Nucleus accumbens (tissue), 56 donors: ENCODE results near the gene EPN1.

Source experiments
- DNase-seq, 56 donors: peaks; one replicate each; lab custom pipeline; 2025; lab: John Stamatoyannopoulos, UW

The EPN1 gene

DNA sequence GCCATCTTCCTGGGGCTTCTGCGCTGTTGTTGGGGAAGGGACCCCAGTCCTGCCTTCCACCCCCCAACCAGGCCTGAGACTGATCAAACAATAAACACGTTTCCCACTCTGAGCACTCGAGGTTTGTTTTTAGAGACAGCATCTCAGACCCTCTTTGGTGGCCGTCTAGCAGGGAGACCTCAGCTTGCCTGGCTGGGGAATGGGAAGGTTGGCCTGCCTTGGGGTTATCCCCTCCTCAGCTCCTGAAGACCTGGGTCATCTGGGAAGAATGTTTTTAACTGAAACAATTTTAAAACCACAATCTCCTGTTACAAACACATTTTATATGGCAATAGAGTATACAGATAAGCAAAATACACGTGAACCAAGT is 29.5 kb upstream of the EPN1 start:
- DNase-seq = no peak

DNA sequence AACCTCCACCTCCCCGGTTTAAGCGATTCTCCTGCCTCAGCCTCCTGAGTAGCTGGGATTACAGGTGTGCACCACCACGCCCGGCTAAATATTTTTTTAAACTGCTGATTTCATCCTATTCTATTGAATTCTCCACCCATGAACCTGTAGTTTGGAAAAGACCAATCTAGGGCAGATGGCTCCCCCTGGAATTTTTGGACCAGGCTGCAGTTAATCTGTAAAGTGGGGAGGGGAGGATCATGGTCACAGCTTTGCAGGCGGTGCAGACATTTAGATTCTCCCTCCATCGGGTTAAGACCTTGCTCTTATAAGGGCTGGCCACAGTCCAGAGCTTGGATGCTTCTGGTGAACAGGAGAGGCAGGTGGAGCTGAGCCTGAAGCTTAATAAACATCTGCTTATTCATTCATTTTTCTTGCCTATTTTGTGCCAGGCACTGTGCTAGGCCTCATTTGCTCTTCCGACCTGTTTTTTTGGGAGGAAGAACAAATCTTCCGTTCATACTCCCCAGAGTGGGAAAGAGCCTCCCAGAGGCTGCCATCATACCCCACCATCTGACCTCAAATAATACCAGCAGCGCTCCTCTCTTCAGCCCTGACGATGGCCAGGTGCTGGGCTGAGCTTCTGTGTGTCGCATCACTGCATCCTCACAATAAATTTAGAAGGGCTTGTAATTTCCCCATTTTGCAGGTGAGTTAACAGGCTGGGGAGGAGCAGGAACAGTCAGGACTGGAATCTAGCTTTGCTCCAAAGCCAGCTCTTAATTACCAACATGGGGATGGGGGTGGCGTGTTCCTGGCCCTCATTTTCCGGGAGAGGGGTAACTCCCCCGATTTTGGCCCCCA is 27.9 kb upstream of the EPN1 start:
- no peak for DNase-seq

DNA sequence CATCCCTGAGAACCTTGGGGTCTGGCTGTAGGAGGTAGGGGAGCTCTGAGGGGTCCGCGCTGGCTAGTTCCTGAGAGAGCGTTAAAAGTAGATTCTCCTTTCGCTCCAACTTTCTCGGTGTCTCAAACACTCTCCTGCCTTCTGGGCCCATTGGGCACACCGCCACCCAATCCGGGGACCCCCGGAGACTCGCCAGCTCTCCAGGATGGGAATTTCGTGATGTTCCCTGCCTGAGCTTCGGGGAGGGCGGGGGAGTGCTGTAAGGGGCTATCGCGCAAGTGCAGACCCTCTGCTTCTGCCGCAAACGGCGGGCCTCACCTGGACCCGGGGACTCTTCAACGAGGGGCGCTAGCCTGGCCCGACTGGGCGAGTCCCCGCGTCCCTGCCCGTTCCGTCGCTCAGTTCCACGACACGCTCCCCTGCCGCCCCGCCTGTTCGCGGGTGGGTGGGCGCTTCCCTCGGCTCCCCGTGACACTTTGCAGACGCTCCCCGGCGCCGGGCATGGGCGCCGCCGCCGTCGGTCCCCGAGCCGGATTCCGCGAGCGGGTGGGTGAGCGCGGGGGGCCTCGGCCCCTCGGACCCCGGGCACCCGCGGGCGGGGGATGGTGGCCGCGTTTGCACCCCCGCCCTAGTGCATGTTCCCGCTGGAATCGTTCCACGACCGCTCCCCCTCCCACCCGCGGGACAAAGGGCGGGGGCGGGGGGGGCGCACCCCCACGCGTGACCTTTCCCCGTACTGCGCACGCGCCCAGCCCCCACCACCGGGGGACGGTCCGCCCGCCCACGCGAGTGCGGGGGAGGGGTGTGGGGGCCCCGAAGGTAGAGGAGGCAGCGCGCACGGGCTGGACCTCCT is 27.1 kb upstream of the EPN1 start, which contains the start of gene CCDC106:
TSS of gene CCDC106 (plus strand) at position 481 of the 853 bp plus-strand sequence. CDS start 835 bp downstream, outside the sequence.
- peak in 54 of 56 donors; percentile 33 to 87 (median 71) for DNase-seq

DNA sequence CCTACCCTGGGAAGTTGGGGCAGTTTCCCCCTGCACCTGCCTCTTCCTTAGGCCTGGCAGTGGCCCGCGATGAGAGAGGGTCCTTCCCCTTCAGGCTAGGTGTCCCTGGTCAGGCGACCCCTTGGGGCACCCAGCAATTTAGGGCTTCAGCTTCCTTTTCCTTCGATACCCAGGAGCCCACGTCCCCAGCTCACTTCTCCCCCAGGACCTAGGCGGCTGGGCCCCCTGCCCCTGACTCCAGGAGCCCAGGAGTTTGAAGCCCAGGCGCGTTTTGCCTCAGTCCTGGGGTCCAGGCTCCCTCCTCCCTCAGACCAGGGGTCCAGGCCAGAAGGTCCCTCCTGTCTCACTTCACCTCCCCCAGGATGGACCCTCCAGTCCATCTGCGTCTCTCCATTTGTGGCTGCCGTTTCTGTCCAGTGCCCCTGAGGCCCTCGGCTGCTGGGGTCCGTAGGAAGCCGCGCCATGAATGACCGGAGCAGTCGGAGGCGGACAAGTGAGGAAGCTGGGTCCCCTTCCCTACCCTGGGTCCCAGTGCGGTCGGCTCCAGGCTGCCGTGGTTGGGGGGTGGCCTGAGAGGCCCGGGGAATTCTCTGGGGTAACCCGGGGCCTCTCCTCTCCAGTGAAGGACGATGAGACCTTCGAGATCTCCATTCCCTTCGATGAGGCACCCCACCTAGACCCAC is 26.3 kb upstream of the EPN1 start:
- DNase-seq = peak in 1 of 56 donors; percentile 41

DNA sequence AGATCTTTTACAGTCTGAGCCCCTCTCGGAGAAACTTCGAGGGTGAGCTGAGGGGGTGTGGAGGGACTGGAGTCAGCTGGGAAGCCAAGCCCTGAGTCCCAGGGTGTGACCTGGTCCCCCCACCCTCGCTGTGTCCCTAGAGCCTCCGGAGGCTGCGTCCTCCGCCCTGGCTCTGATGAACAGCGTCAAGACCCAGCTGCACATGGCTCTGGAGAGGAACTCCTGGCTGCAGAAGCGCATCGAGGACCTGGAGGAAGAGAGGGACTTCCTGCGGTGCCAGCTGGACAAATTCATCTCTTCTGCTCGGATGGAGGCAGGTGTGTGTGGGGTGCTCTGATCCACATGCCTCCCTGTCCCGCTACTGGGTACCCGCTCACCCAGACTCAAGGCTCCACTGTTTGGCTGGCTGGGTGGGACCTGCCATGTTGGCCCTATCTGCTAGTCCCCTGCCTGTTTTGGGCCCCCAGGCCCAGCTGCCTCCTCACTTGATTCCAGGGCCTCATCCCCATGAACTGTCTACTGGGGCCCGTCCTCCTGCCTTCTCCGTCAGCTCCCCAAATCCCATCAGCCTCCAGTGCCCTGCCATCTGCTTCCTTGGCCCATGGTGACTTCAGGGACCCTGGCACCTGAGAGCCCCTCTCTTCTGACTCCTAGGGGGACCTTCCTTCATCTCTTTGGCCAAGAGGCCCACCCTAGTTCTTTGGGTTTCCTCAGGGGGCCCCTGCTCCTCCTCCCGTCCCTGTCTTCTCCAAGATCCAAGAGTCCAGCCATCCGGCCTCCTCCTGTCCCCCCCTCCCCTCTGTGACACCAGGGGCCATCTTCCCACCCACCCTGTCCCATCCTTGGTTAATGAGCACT is 25.5 kb upstream of the EPN1 start:
- DNase-seq = no peak

DNA sequence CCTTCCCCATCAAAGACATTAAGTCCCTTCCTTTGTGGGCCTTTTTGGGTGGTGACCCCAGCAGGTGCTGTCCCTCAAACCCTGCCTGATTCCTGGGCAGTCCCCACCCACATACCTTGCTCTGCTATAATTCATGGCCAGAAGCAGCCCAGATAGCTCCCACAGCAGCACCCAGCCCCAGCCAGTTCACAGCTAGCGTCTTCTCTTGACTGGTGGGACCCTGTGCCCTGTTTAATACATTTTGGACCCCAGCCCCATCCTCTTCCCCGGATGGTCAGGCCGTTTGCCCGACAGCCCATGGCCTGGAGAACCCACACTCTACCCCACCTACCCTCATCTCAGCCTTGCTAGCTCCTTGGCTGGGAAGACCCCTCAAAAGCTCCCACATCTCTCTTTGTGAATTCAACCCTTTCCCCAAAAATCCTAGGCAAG is 24.9 kb upstream of the EPN1 start:
- DNase-seq = no peak

DNA sequence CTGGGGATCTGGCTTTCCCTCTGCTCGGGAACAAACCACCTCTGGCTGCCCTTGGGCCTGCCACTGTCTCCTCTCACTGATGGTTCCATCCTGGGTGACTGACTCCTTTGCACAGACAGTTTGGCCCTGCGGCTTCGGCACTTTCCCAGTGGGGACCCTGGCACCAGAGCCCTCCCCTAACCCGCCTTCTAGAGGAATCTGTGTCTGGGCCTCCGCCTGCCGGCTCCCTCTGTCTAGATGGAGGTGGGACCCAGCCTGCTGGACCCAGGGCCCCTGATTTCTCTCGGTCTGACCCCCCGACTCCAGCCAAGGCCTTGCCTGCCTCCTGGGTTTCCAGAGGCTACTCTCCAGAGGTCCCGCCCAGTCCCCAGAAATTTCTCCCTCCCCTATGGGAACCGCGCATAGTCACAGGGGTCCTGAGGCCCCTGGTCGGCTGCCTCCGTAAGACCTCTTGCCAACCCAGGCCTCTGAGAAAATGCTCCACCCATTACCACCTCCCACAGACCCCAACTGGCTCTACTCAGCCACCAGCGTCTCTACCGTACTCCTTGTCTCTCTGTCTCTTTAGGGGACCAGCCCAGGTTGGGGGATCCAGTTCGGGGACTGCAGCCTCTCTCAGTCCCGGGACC is 24.3 kb upstream of the EPN1 start:
- no peak for DNase-seq

DNA sequence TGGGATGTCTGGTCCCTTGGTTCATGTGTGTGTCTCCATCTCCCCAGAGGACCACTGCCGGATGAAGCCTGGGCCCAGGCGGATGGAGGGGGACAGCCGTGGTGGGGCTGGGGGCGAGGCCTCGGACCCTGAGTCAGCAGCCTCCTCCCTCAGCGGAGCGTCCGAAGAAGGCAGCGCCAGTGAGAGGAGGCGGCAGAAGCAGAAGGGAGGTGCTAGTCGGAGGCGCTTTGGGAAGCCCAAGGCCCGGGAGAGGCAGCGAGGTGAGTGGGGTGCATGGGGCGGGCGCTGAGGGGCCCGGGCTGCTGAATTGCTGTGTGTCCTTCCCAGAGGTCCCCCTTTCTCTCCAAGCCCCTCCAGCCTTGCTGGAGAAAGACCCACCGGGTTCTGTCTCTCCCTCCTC is 23.8 kb upstream of the EPN1 start:
- DNase-seq = no peak

DNA sequence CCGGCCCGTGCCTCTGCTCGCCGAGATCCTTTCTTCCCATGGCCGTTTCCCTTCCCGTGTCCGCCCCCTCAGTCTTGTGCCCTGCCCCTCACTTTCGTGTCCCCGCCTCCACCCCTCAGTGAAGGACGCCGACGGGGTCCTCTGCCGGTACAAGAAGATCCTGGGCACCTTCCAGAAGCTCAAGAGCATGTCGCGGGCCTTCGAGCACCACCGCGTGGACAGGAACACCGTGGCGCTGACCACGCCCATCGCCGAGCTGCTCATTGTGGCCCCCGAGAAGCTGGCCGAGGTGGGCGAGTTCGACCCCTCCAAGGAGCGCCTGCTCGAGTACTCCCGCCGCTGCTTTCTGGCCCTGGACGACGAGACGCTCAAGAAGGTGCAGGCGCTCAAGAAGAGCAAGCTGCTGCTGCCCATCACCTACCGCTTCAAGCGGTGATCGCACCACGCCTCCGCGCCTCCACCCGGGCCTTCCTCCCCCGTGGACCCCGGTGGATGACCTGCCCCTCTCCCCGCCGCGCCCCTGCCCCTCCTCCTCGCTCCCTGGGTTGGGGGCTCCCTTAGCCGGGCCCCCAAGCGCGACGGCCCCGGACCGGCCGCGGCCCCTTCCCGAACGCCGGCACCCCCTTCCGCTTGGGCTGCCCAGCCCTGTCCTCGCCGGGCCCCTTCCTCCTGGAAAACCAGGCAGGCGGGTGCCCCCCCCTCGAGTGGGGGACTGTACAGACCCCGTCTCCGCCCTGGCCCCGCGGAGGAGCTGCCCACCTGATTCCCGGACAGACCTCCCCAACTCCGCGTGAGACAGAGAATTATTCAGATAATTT is 22.5 kb upstream of the EPN1 start:
- DNase-seq = no peak

DNA sequence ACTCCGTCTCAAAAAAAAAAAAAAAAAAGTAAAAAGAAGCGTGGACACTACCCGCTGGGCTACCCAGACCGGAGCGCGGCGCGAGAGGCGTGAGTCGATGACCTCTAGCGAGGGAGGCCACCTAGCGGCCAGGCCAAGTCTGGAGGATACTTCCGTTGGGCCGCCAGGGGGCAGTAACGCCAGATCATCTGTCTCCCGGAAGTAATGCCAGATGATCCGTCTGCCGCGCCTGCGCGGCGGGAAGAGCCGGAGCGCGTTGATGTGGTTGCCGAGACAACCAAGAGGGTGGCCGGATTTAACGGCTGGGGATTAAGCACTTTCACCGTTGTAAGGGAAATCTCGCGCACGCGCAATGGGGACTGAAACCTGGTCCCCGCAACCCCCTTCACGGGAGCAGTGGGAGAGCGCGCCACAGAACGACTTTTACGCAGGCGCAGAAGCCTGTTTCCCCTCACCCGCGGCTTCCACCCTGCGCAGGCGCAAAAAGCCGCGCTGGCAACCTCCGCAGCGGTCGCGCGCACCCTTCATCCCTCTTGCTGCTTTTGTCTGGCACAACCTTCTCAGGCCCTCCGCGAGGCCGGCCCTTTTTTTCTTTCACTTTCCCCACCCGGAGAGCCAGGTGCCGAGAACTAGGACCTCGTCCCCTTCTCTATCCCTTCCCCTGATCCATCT is 21.2 kb upstream of the EPN1 start:
- DNase-seq = peak; percentile 71 to 100 (median 96)

DNA sequence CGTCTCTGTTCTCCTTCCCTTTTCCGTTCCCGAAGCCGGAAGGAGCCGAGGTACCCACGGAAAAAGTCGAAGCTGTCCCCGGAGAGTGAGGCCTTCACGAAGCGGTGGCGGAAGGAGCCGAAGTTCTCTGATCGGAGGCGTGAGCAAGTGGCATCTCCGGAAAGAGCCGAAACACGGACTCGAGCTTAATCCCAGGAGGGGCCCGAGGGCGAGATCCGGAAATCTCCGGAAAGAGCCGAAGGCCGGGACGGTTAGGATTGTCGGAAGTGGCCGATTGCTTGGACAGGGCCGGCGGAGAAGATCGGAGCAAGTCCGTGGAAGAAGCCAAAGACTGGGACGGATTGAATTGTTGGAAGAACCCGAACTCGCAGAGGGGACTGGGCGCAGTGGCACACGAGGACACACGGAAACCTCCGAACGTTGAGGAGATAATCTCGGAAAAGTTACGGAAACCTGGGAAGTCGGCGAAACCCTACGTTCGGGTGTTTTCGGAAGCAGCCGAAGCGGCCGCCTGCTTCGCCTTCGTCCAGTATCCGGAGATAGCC is 20.6 kb upstream of the EPN1 start:
- peak; percentile 69 to 100 (median 97) for DNase-seq

DNA sequence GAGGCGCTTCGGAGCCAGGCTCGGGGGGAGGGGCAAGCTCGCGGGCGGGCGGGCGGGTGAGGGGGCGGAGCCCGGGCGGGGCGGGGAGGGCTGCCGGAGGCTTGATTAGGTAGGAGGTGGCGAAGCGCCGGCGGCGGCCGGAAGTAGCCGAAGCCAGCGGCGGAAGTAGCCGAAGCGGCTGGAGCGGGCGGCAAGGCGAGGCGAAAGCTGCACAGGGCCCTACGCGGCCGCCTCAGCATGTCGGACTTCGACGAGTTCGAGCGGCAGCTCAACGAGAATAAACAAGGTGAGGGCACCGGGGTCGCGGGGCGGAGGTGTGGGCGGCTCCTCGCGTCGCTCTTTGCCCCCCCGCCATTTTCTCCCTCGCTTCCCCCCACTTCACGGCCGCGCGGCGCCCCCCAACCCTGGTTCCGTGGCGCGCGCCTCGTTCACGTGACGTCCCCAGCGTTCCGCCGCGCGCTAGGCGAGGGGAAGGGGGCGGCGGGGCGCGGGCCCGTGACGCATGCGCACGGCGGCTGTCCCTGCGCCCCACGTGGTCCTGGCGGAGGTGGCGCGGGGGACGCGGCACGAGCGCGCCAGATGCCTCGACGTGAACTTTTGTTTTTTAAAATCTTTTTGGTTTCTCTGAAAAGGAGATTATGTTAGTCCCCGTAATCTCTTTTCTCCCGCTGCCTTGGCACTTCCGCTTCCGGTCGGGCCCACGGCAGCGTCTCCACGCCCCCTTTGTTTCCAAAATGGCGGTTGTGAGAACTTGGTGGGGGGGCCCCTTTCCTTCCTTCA is 20.0 kb upstream of the EPN1 start, which contains the start of gene U2AF2:
TSS of gene U2AF2 (plus strand) at position 168 of the 780 bp plus-strand sequence. CDS start at position 238, 70 bp downstream.
- peak in 55 of 56 donors; percentile 27 to 99 (median 95) for DNase-seq

DNA sequence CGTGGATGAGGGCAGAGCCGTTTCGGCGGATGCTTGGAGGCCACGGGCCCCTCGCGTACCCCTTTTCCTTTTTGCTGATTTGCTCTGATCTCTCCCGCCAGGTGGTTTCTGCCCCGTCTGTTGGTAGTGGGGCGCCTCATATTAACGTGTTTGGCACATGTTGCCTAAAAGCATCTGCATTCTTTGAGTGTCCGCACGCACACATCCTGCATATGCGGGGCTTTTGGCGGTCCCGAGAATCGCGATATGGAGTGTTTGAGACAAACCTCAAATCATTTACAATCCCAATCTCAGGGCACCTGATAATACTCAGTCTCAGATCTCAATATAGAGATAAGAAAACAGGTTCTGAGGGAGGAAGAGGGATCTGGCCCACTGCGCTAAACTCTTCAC is 19.4 kb upstream of the EPN1 start:
- no peak for DNase-seq

DNA sequence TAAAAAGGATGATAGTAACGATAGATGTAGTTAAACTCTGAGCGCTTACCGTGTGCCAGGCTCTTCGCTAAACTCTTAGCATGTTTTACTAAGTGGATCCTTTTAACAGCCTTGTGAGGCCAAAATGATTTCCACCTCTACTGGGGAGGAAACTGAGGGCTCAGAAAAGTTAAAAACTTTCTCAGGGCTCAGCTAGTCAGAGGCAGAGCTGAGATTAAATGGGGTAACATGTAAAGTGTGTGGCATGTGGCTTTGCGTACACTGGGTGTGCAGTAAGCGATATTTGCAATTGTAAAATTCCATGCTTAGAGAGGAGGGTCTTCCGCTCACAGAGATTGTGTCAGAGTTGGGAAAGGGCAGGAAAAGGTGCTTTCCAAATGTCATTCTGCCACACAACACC is 18.5 kb upstream of the EPN1 start:
- DNase-seq = no peak

DNA sequence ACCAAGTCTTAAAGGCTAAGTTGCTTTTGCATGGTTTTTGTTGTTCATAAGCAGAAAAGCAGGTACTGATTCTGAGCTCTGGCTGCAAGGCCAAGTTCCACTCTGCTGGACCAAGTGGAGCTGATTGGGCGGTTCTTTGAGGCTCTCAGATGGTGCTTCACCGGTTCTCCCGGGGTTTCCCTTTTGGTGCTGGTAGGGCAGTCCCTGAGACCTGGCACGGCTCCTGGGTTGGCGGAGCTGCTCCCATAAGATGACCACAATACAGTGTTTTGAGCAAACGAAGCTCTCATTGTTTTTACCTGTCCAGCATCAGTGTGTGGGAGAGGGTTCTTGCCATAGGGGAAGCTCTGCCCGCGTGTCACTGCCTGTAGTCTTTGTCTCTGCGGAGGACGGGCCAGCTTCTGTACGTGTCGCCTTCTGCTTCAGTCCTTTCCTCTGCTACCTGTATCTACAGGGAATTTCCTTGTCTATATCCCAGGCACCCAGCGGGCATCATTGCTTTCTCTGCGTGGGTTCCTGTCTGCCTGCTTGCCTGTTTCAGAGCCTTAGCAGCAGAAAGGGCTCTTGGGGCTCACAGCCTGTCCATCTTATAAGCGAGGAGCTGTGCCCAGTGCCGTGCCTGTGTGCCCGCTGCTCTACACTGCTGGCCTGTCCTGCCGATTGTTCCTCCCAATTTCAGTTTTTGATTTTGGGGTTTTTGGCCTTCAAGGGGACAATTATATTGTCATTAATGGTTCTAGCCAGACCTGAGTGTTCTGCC is 17.9 kb upstream of the EPN1 start:
- DNase-seq = no peak

DNA sequence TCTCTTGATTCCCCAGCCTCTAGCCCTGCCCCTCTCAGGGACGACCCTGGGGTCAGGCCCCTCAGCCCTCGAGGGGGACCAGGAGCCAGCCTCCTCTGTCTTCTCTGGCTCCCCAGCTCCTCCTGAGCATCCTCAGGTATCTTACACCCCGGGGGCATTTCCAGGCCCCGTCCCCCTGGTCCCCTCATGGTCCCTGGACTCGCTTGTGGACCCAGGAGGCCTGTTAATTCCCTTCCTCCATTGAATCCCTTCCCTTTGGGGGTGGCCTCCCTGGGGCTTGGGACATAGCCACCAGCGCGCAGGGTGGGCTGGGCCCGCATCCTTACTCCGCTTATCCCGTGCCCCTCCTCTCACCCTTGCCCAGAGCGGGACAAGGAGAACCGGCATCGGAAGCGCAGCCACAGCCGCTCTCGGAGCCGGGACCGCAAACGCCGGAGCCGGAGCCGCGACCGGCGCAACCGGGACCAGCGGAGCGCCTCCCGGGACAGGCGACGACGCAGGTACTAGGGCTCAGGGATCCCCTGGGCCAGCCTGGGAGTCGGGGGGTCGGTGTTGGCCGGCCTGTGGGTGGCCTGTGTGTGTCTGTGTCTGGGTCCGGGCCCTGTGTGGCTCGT is 16.1 kb upstream of the EPN1 start:
- no peak for DNase-seq
